ENCODE data around the gene LENG1.
A peak's percentile ranks its signal among the peaks of the same experiment; 100 is the strongest.

Gene LENG1

GRCh38 chr19:54141356-54141755 lies 18.2 kb downstream of the LENG1 start:
- Histone ChIP-seq H3K4me3 (ENCODE audit: low read length) (no peak overlapping the region), H3K9me2 (replicated peaks; ENCODE audit: insufficient read depth, low read length) (no peaks in the 10 kb centered on the region), H3K9me3 (replicated peaks; ENCODE audit: insufficient read depth, low read length) (no peaks in the 10 kb centered on the region), H3F3A (ENCODE audit: insufficient read depth, low read length) (no peaks in the 10 kb centered on the region), H3K27ac (ENCODE audit: low read length) (no peak overlapping the region), H3K79me2 (ENCODE audit: low read length) (peaks cover 69% of the 10 kb centered on the region), H3K4me2 (ENCODE audit: low read depth, low read length) (no peak overlapping the region), H3K36me3 (replicated peaks; ENCODE audit: insufficient read depth, low read length) (peaks cover 8% of the 10 kb centered on the region; the same call in 1 of the 2 replicates), H2AFZ (ENCODE audit: low read length) (no peak overlapping the region), H3K4me1 (ENCODE audit: low read length) (peaks cover 5% of the 10 kb centered on the region; the same call in 1 of the 2 replicates), H4K20me1 (ENCODE audit: insufficient read depth, low read length) (peaks cover 10% of the 10 kb centered on the region; the same call in 1 of the 2 replicates), H3K9ac (ENCODE audit: low read length) (no peak overlapping the region), H3K27me3 (replicated peaks; ENCODE audit: insufficient read depth, low read length) (no peaks in the 10 kb centered on the region)
- TF ChIP-seq CTCF (IDR thresholded peaks at IDR 0.05; ENCODE audit: low read length) (no peak), EZH2 (optimal IDR thresholded peaks at IDR 0.05; ENCODE audit: low read depth, low read length) (no peak)
- no peak for DNase-seq

GRCh38 chr19:54138489-54139256 lies 20.8 kb downstream of the LENG1 start:
- Histone ChIP-seq H3K79me2 (ENCODE audit: low read length) (peaks cover 60% of the 10 kb centered on the region), H2AFZ (ENCODE audit: low read length) (no peak overlapping the region), H3K27ac (ENCODE audit: low read length) (no peak overlapping the region), H3F3A (ENCODE audit: insufficient read depth, low read length) (no peaks in the 10 kb centered on the region), H3K9ac (ENCODE audit: low read length) (peak overlapping the region; percentile 99; the same call in 1 of the 2 replicates), H3K27me3 (replicated peaks; ENCODE audit: insufficient read depth, low read length) (no peaks in the 10 kb centered on the region), H4K20me1 (ENCODE audit: insufficient read depth, low read length) (peaks cover 10% of the 10 kb centered on the region; the same call in 1 of the 2 replicates), H3K4me1 (ENCODE audit: low read length) (peaks cover 10% of the 10 kb centered on the region), H3K4me3 (ENCODE audit: low read length) (peak overlapping the region; percentile 80), H3K4me2 (ENCODE audit: low read depth, low read length) (peak overlapping the region; percentile 70), H3K9me2 (replicated peaks; ENCODE audit: insufficient read depth, low read length) (no peaks in the 10 kb centered on the region), H3K9me3 (replicated peaks; ENCODE audit: insufficient read depth, low read length) (no peaks in the 10 kb centered on the region), H3K36me3 (replicated peaks; ENCODE audit: insufficient read depth, low read length) (peaks cover 5% of the 10 kb centered on the region; the same call in 1 of the 2 replicates)
- no peak for DNase-seq
- TF ChIP-seq CTCF (IDR thresholded peaks at IDR 0.05; ENCODE audit: low read length): no peak
- TF ChIP-seq EZH2phosphoT487 (IDR thresholded peaks at IDR 0.05; ENCODE audit: low read length): no peak

- Histone ChIP-seq H3K36me3 (replicated peaks; ENCODE audit: insufficient read depth, low read length) (no peaks in the 10 kb centered on the region), H3K4me3 (ENCODE audit: low read length) (peak within 1 kb of the TSS; percentile 80), H3K27ac (ENCODE audit: low read length) (peak within 1 kb of the TSS; percentile 60; the same call in 1 of the 2 replicates), H3K9me2 (replicated peaks; ENCODE audit: insufficient read depth, low read length) (no peaks in the 10 kb centered on the region), H2AFZ (ENCODE audit: low read length) (peak within 1 kb of the TSS; percentile 75), H3K4me2 (ENCODE audit: low read depth, low read length) (peak within 1 kb of the TSS; percentile 86), H3F3A (ENCODE audit: insufficient read depth, low read length) (no peaks in the 10 kb centered on the region), H3K27me3 (replicated peaks; ENCODE audit: insufficient read depth, low read length) (no peaks in the 10 kb centered on the region), H3K9ac (ENCODE audit: low read length) (peak within 1 kb of the TSS; percentile 99), H3K79me2 (ENCODE audit: low read length) (peaks cover 53% of the 10 kb centered on the region), H3K4me1 (ENCODE audit: low read length) (peaks cover 10% of the 10 kb centered on the region), H4K20me1 (ENCODE audit: insufficient read depth, low read length) (peaks cover 10% of the 10 kb centered on the region; the same call in 1 of the 2 replicates), H3K9me3 (replicated peaks; ENCODE audit: insufficient read depth, low read length) (no peaks in the 10 kb centered on the region)
- TF ChIP-seq EZH2phosphoT487 (IDR thresholded peaks at IDR 0.05; ENCODE audit: low read length) (no peak), EZH2 (optimal IDR thresholded peaks at IDR 0.05; ENCODE audit: low read depth, low read length) (no peak), CTCF (IDR thresholded peaks at IDR 0.05; ENCODE audit: low read length) (peak; percentile 13; the same call in 1 of the 2 replicates)
- DNase-seq: peak; percentile 29
Observed at GRCh38 chr19:54137699-54138488, 21.6 kb downstream of the LENG1 start, which contains the start of gene CNOT3. Gene CNOT3 (plus strand): TSS chr19:54137762. CDS start chr19:54142979, 5,217 bp downstream.
